IMR-90 (cell line): ENCODE data around the gene SLC39A8.

Experiments
- CTCF ChIP-seq: conservative IDR thresholded peaks from 2 replicates; pipeline ENCODE4 v1.5.1; 2012; ENCODE audit warnings: mild to moderate bottlenecking, low read depth, low read length, improper control_type of control experiment
- ELK1 ChIP-seq: fragments of 150-350 bp; IDR thresholded peaks from 2 replicates; pipeline ENCODE4 v1.6.1; 2016; ENCODE audit warnings: low read depth, mild to moderate bottlenecking, low read length, moderate library complexity, borderline replicate concordance
- MAFK ChIP-seq: IDR thresholded peaks from 2 replicates; pipeline ENCODE4 v1.6.1; 2012; ENCODE audit warnings: low read depth, low read length, improper control_type of control experiment
- MAZ ChIP-seq: IDR thresholded peaks from 2 replicates; pipeline ENCODE4 v1.6.1; 2012; ENCODE audit warnings: low read depth, mild to moderate bottlenecking, low read length, improper control_type of control experiment, moderate library complexity, borderline replicate concordance
- POLR2A ChIP-seq: IDR thresholded peaks from 2 replicates; pipeline ENCODE4 v1.6.1; 2012; ENCODE audit warnings: mild to moderate bottlenecking, low read depth, low read length
- RAD21 ChIP-seq: IDR thresholded peaks from 2 replicates; pipeline ENCODE4 v1.6.1; 2012; ENCODE audit warnings: low read length, improper control_type of control experiment
- RFX5 ChIP-seq: IDR thresholded peaks from 2 replicates; pipeline ENCODE4 v1.8.0; 2012; ENCODE audit warnings: low read depth, mild to moderate bottlenecking, low read length, moderate library complexity
- SMC3 ChIP-seq: fragments of 150-350 bp; IDR thresholded peaks from 2 replicates; pipeline ENCODE4 v1.6.1; 2016; ENCODE audit warnings: low read depth, mild to moderate bottlenecking, antibody characterized with exemption, low read length, moderate library complexity
- USF2 ChIP-seq: fragments of 150-350 bp; IDR thresholded peaks from 2 replicates; pipeline ENCODE4 v1.6.1; 2017; ENCODE audit warnings: mild to moderate bottlenecking, antibody characterized with exemption, low read length, low read depth

GRCh38 chr4:102344520-102344953 lies 745 bp downstream of the SLC39A8 start:
- TF ChIP-seq ELK1 = no peak
- no peak for TF ChIP-seq CTCF
- TF ChIP-seq POLR2A = no peak
- TF ChIP-seq MAZ = no peak
- no peak for TF ChIP-seq SMC3
- no peak for TF ChIP-seq MAFK
- no peak for TF ChIP-seq RFX5
- no peak for TF ChIP-seq RAD21
- TF ChIP-seq USF2 = no peak
